ENCODE measurements around the gene TUBA1C. TPM values are rescaled to one million over a fixed set of nuclear protein-coding genes. Genes with fewer than 3 reads are reported as not detected.

The TUBA1C gene
- total RNA-seq, 4 donors from 2014 or later, result 53.9 to 130 (median 72.5) TPM

DNA sequence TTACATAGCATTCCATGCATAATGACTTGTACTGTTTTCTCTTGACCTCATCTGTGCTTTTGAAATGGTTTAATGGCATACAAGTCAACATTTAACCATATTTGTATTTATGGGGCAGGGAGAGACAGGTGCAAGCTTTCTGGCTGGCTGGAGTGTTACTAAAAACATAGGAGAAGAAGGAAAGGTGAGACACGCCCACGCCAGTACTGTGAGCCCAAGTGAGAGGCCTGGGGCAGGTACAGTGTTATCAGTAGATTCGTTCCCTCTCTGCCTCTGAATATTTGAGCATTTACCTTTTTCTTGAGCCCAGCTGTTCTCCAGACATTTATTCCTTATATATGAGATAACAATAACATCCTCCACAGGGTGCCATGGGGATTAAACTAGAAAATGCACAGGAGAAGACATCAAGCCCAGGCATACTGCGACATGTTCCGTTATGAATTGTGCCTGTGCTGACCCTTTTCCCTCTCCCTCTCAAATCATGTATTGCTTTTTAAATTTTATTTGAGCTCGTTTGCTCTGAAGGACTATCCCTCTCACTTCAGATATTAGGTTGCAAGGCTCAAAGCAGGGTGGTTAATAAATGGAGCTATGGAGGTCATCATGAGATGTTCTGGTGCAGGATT, 34.6 kb upstream of the TUBA1C start:
- TF ChIP-seq POLR2A (IDR thresholded peaks at IDR 0.05), result no peak
- TF ChIP-seq CTCF (IDR thresholded peaks at IDR 0.05 in 4 of 5, conservative IDR thresholded peaks at IDR 0.05 in 1 of 5), result no peak
- DNase-seq (no peak), ATAC-seq (no peak)
- H3K36me3 ChIP-seq, result no peaks in the 10 kb centered on the region
- peaks cover 11 to 13% of the 10 kb centered on the region in 2 donors for H3K4me1 ChIP-seq
- no peaks in the 10 kb centered on the region for H3K27me3 ChIP-seq
- in situ Hi-C loops (cut with MboI; ENCODE audit: low sequenced_read_pairs in 4 of 4), result loop anchor here in 3 of 4 donors (10.0 to 25.0 kb wide), 3 partner anchors 143 to 165 kb away; partner anchors contain the start of genes DHH (in 1 of the 3), KMT2D (in 1 of the 3) and RHEBL1 (in 1 of the 3)
- no peaks in the 10 kb centered on the region for H3K9me3 ChIP-seq
- H3K27ac ChIP-seq, result no peak overlapping the region
- intact Hi-C loops (cut with DNase I; ENCODE audit: low total_unique reads), result no loop called here
- no peak overlapping the region for H3K4me3 ChIP-seq

GRCh38 chr12:49230805-49231194, 34.1 kb upstream of the TUBA1C start:
- no peak for DNase-seq
- in situ Hi-C loops (cut with MboI; ENCODE audit: low sequenced_read_pairs in 4 of 4) (loop anchor here in 3 of 4 donors (10.0 to 25.0 kb wide), 3 partner anchors 143 to 166 kb away; partner anchors contain the start of genes DHH (in 1 of the 3), KMT2D (in 1 of the 3) and RHEBL1 (in 1 of the 3)), intact Hi-C loops (cut with DNase I; ENCODE audit: low total_unique reads) (no loop called here)
- TF ChIP-seq CTCF (IDR thresholded peaks at IDR 0.05 in 4 of 5, conservative IDR thresholded peaks at IDR 0.05 in 1 of 5) (no peak), POLR2A (IDR thresholded peaks at IDR 0.05) (no peak)
- Histone ChIP-seq H3K4me1 (peaks cover 11 to 13% of the 10 kb centered on the region in 2 donors), H3K4me3 (no peak overlapping the region), H3K27ac (no peak overlapping the region), H3K27me3 (no peaks in the 10 kb centered on the region), H3K9me3 (no peaks in the 10 kb centered on the region), H3K36me3 (no peaks in the 10 kb centered on the region)
- no peak for ATAC-seq

DNA sequence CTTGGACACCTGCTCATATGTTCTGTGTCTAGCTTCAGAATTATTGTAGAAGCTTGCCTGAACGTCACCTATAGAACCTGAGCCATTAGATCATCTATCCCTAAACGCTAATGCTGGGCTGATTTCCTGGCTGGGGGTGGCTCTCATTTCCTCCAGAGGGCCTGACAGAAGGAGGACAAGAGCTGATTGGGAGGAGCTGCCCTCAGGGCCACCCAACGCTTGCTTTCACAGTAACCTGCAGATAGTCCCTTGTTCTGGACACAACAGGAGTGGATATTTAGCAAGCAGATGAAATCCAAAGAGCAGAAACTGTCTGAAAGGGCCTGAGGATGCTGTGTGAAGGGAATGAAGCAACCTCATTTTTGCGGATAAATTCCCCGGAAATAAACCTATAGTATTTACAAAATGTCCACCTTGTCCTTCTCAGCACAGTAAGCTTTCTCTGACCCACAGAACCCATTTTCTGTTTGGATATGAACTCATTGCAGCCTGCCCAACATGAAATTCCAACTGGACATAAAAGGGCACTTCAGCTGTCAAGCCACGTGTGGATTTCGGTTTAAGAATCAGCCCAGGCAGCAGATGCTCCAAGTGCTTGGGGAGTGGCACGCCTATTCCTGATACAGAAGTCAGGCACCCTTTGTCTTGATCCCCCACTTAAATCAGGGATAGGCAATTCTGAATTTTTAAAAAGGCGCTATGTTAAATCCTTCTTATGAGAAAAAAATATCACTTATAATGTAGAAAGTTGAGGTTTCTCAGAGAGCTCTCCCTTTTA, 32.8 kb upstream of the TUBA1C start:
- Histone ChIP-seq H3K36me3 (no peaks in the 10 kb centered on the region), H3K27me3 (no peaks in the 10 kb centered on the region)
- intact Hi-C loops (cut with DNase I; ENCODE audit: low total_unique reads), result no loop called here

More for the DNA sequence above, 32.8 kb upstream of the TUBA1C start:
- Histone ChIP-seq H3K4me3 (no peak overlapping the region), H3K4me1 (peaks cover 11 to 13% of the 10 kb centered on the region in 2 donors), H3K27ac (peak overlapping the region in 3 of 4 donors; percentile 35 to 41 (median 36)), H3K9me3 (no peaks in the 10 kb centered on the region)
- in situ Hi-C loops (cut with MboI; ENCODE audit: low sequenced_read_pairs in 4 of 4), result loop anchor here in 3 of 4 donors (10.0 to 25.0 kb wide), 3 partner anchors 145 to 167 kb away; partner anchors contain the start of genes DHH (in 1 of the 3), KMT2D (in 1 of the 3) and RHEBL1 (in 1 of the 3)
- no peak for DNase-seq
- ATAC-seq, result no peak
- no peak for TF ChIP-seq CTCF (IDR thresholded peaks at IDR 0.05 in 4 of 5, conservative IDR thresholded peaks at IDR 0.05 in 1 of 5)
- TF ChIP-seq POLR2A (IDR thresholded peaks at IDR 0.05), result no peak

All from gastrocnemius medialis (tissue), 4 donors.